Smooth muscle cell (in vitro differentiated cells): ENCODE data around the gene ATP6AP1. TPM values are rescaled to one million over a fixed set of nuclear protein-coding genes. Genes with fewer than 3 reads are reported as not detected.

Source experiments
- DNase-seq: peaks from one replicate; lab custom pipeline; 2025; ENCODE audit not compliant: unreplicated experiment; lab: John Stamatoyannopoulos, UW
- H2AFZ ChIP-seq: fragments of 200-600 bp; sonication (generic); 2 replicates; pipeline ENCODE4 v1.6.0; 2016; ENCODE audit warnings: antibody characterized with exemption, low read depth, mild to moderate bottlenecking
- H3F3A ChIP-seq: fragments of 200-600 bp; sonication (generic); 2 replicates; pipeline ENCODE4 v1.6.0; 2017; ENCODE audit warnings: antibody characterized with exemption, low read depth
- H3K27ac ChIP-seq: fragments of 200-600 bp; sonication (generic); 2 replicates; pipeline ENCODE4 v1.5.1; 2016; ENCODE audit warnings: low read depth, mild to moderate bottlenecking
- H3K27me3 ChIP-seq: fragments of 200-600 bp; sonication (generic); 2 replicates; pipeline ENCODE4 v1.6.1; 2016; ENCODE audit warnings: low read depth, mild to moderate bottlenecking
- H3K36me3 ChIP-seq: fragments of 200-600 bp; sonication (generic); 2 replicates; pipeline ENCODE4 v1.5.1; 2016; ENCODE audit warnings: low read depth
- H3K4me1 ChIP-seq: fragments of 200-600 bp; sonication (generic); 2 replicates; pipeline ENCODE4 v1.5.1; 2016; ENCODE audit warnings: low read depth
- H3K4me2 ChIP-seq: fragments of 200-600 bp; sonication (generic); 2 replicates; pipeline ENCODE4 v1.6.0; 2016; ENCODE audit warnings: mild to moderate bottlenecking
- H3K4me3 ChIP-seq: fragments of 200-600 bp; sonication (generic); 2 replicates; pipeline ENCODE4 v1.5.1; 2016; ENCODE audit warnings: mild to moderate bottlenecking
- H3K79me2 ChIP-seq: fragments of 200-600 bp; sonication (generic); 2 replicates; pipeline ENCODE4 v1.6.0; 2016; ENCODE audit warnings: low read depth, mild to moderate bottlenecking
- H3K9ac ChIP-seq: fragments of 200-600 bp; sonication (generic); 2 replicates; pipeline ENCODE4 v1.6.0; 2016; ENCODE audit warnings: low read depth
- H3K9me3 ChIP-seq: fragments of 200-600 bp; sonication (generic); replicated peaks from 2 replicates; pipeline ENCODE4 v1.5.1; 2016; ENCODE audit warnings: low read depth
- H4K20me1 ChIP-seq: fragments of 200-600 bp; sonication (generic); 2 replicates; pipeline ENCODE4 v1.6.0; 2016; ENCODE audit warnings: low read depth
- WGBS: methylation state at CpG from one replicate; pipeline ENCODE4 v1.1.7; 2016; ENCODE audit warnings: low lambda C conversion rate; 5-methylcytosine and 5-hydroxymethylcytosine counted together
- polyA plus RNA-seq: library from polyadenylated mRNA; unstranded; fragments of >200 nt; fragmentation: Nextera tagmentation; extraction: Ambion mirVana; gene quantifications from 2 replicates; pipeline ENCODE4 v1.2.1, GENCODE V29; 2016
- total RNA-seq: library from RNA; depleted of rRNA; stranded (reverse); fragments of >200 nt; gene quantifications from 2 replicates; pipeline ENCODE4 v1.2.3, GENCODE V29; 2014
- TF ChIP-seq, protein P1 (sequence below): fragments of 200-600 bp; sonication (generic); IDR thresholded peaks from 2 replicates; pipeline ENCODE4 v1.5.1; 2017; ENCODE audit warnings: borderline replicate concordance, mild to moderate bottlenecking, antibody characterized with exemption; ENCODE audit not compliant: insufficient read depth, poor library complexity, severe bottlenecking

Gene ATP6AP1
- total and polyA plus RNA-seq, 2 experiments from 2014 or later = 104 to 193 TPM

DNA sequence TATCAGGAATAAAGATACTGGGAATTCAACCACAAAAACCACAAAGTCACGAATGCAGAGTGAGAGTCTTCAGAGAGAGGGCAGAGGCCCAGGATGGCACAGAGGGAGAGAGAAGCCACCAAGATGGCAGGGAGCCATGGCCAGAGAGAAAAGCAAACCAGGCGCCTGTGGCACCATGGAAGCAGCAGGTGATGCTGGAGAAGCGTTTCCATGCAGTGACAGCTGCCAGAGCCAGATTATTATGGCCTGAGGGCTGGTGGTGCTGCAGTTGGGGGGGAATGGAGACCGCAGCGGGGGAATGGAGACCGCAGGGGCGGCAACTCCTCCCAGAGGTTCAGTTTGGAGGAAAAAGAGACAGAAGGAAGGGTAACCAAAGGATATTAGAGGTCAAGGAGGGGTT, 11.3 kb upstream of the ATP6AP1 start:
- no peaks in the 10 kb centered on the region for H3K27me3 ChIP-seq
- 66% methylated on average over 7 of the region's 7 CpGs for WGBS

DNA sequence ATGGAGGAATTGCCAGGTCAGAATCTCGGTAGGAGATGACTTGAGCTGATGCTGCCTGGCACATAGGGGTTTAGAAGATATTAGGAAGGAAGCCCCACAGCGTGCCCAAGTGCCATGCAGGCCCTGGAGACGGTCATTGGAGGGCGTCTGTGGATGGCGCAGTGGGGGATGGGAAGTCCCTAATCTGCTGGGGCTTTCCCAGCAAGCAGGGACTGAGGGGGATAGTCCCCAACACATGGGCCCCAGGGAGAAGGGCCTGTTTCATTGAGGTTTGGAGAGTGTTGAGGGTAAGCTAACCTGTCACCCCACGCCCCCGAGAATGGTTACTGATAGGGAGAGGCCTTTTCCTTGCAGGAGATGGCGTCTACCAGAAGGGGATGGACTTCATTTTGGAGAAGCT, 9.3 kb upstream of the ATP6AP1 start:
- H3K9ac ChIP-seq = no peak overlapping the region
- H2AFZ ChIP-seq = no peak overlapping the region
- H3K4me1 ChIP-seq = no peaks in the 10 kb centered on the region
- no peaks in the 10 kb centered on the region for H3K79me2 ChIP-seq
- H3K27me3 ChIP-seq = no peaks in the 10 kb centered on the region
- no peak overlapping the region for H3K27ac ChIP-seq
- no peaks in the 10 kb centered on the region for H3K36me3 ChIP-seq
- H3K4me3 ChIP-seq = no peak overlapping the region
- no peaks in the 10 kb centered on the region for H3F3A ChIP-seq
- no peaks in the 10 kb centered on the region for H3K9me3 ChIP-seq
- TF ChIP-seq, protein P1, sequence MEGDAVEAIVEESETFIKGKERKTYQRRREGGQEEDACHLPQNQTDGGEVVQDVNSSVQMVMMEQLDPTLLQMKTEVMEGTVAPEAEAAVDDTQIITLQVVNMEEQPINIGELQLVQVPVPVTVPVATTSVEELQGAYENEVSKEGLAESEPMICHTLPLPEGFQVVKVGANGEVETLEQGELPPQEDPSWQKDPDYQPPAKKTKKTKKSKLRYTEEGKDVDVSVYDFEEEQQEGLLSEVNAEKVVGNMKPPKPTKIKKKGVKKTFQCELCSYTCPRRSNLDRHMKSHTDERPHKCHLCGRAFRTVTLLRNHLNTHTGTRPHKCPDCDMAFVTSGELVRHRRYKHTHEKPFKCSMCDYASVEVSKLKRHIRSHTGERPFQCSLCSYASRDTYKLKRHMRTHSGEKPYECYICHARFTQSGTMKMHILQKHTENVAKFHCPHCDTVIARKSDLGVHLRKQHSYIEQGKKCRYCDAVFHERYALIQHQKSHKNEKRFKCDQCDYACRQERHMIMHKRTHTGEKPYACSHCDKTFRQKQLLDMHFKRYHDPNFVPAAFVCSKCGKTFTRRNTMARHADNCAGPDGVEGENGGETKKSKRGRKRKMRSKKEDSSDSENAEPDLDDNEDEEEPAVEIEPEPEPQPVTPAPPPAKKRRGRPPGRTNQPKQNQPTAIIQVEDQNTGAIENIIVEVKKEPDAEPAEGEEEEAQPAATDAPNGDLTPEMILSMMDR = no peak
- no peak for DNase-seq
- no peak overlapping the region for H3K4me2 ChIP-seq
- H4K20me1 ChIP-seq = no peaks in the 10 kb centered on the region
- WGBS = 92% methylated on average over 8 of the region's 8 CpGs

More for the DNA sequence above, 11.3 kb upstream of the ATP6AP1 start:
- H4K20me1 ChIP-seq = no peaks in the 10 kb centered on the region
- H3F3A ChIP-seq = no peaks in the 10 kb centered on the region
- H3K4me3 ChIP-seq = no peak overlapping the region
- TF ChIP-seq, protein P1 = no peak
- no peaks in the 10 kb centered on the region for H3K36me3 ChIP-seq
- H3K79me2 ChIP-seq = no peaks in the 10 kb centered on the region
- H3K9me3 ChIP-seq = no peaks in the 10 kb centered on the region
- H3K27ac ChIP-seq = no peak overlapping the region
- H2AFZ ChIP-seq = no peak overlapping the region
- H3K9ac ChIP-seq = no peak overlapping the region
- H3K4me2 ChIP-seq = no peak overlapping the region
- no peaks in the 10 kb centered on the region for H3K4me1 ChIP-seq
- no peak for DNase-seq

DNA sequence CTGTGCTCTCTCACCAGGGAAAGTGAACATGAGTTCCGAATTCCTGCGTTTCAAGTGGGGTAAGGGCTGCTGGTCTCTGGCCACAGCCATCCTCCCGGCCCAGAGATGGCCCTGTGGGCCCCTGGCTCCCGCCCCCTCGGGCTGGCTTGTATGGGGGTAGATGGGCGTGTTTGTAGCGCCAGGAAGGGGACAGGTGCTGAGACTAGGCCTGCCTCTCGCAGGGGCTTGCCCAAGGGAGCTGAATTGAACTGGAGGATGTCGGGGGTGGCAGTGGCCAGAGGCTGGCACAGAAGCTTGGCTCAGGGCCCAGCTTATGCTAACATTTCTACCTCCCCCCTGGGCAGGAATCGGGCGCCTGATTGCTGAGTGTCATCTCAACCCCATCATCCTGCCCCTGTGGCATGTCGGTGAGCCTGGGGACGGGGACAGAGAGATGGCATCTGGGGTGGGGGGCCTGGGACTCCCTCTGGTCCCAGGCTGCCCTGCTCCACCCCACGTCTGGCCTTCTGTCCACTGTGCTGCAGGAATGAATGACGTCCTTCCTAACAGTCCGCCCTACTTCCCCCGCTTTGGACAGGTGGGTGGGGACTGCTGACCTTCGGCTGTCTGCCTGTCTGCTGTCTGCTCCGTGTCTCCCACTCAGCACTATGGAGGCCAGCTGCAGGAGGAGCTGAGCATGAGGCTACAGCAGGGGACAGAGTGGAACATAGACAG, 8.6 kb upstream of the ATP6AP1 start:
- Histone ChIP-seq H3K27ac (no peak overlapping the region), H3K4me1 (no peaks in the 10 kb centered on the region), H4K20me1 (no peaks in the 10 kb centered on the region), H3K4me3 (no peak overlapping the region), H3K4me2 (no peak overlapping the region), H3K9me3 (no peaks in the 10 kb centered on the region), H3K9ac (no peak overlapping the region), H2AFZ (no peak overlapping the region), H3K79me2 (no peaks in the 10 kb centered on the region), H3K36me3 (no peaks in the 10 kb centered on the region), H3K27me3 (no peaks in the 10 kb centered on the region), H3F3A (no peaks in the 10 kb centered on the region)
- TF ChIP-seq, protein P1 = no peak
- 87% methylated on average over 19 of the region's 19 CpGs for WGBS
- DNase-seq = no peak

DNA sequence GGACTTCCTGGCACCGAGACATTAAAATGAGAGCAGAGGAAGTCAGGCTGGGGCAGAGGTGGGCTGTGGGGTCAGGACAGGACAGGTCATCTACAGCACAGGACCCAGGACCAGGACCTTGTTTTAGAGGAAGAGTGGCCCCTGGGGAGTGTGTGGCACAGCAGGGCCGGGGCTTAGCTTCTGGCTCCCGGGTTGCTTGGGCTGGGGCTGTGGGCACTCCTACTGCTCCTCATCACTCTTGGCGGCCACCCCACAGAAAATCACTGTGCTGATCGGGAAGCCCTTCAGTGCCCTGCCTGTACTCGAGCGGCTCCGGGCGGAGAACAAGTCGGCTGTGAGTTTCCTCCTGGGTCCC, 8.1 kb upstream of the ATP6AP1 start:
- no peaks in the 10 kb centered on the region for H4K20me1 ChIP-seq
- 93% methylated on average over 10 of the region's 10 CpGs for WGBS
- H2AFZ ChIP-seq = no peak overlapping the region
- DNase-seq = no peak
- no peak overlapping the region for H3K4me3 ChIP-seq
- no peaks in the 10 kb centered on the region for H3F3A ChIP-seq
- H3K79me2 ChIP-seq = no peaks in the 10 kb centered on the region
- H3K4me1 ChIP-seq = no peaks in the 10 kb centered on the region
- H3K4me2 ChIP-seq = no peak overlapping the region
- no peak overlapping the region for H3K9ac ChIP-seq
- H3K27ac ChIP-seq = no peak overlapping the region
- TF ChIP-seq, protein P1 = no peak
- H3K36me3 ChIP-seq = no peaks in the 10 kb centered on the region
- H3K27me3 ChIP-seq = no peaks in the 10 kb centered on the region
- no peaks in the 10 kb centered on the region for H3K9me3 ChIP-seq
